Measurements from ENCODE around the gene WFIKKN1.
"Not testable (repeated sequence)": the region's sequence is repeated elsewhere in the genome, so short reads cannot be mapped to it uniquely, and the experiment has no call there.

WFIKKN1 gene

GRCh38 chr16:595942-596735 is 34.6 kb upstream of the WFIKKN1 start:
- no peak for DNase-seq

GRCh38 chr16:596736-597060 is 34.1 kb upstream of the WFIKKN1 start:
- DNase-seq: no peak

GRCh38 chr16:597655-598054 is 33.1 kb upstream of the WFIKKN1 start:
- DNase-seq: not testable (repeated sequence)

- DNase-seq: no peak
Measured at GRCh38 chr16:598823-599739, 31.7 kb upstream of the WFIKKN1 start.

- DNase-seq: no peak
Measured at GRCh38 chr16:600781-601180, 30.0 kb upstream of the WFIKKN1 start.

GRCh38 chr16:603933-604332 is 26.9 kb upstream of the WFIKKN1 start:
- DNase-seq: no peak

GRCh38 chr16:606656-607307 is 24.0 kb upstream of the WFIKKN1 start:
- no peak for DNase-seq

GRCh38 chr16:608019-608418 is 22.8 kb upstream of the WFIKKN1 start:
- DNase-seq: no peak

GRCh38 chr16:609316-609715 is 21.5 kb upstream of the WFIKKN1 start:
- DNase-seq: no peak

- no peak for DNase-seq
Measured at GRCh38 chr16:609984-610383, 20.8 kb upstream of the WFIKKN1 start.

GRCh38 chr16:610513-611381 is 20.0 kb upstream of the WFIKKN1 start:
- DNase-seq: peak; percentile 34

GRCh38 chr16:615122-615521 is 15.7 kb upstream of the WFIKKN1 start:
- no peak for DNase-seq

GRCh38 chr16:616733-617586 is 13.8 kb upstream of the WFIKKN1 start:
- no peak for DNase-seq

GRCh38 chr16:617855-618254 is 12.9 kb upstream of the WFIKKN1 start:
- no peak for DNase-seq

- no peak for DNase-seq
Measured at GRCh38 chr16:619476-620100, 11.2 kb upstream of the WFIKKN1 start.

- DNase-seq: no peak
Measured at GRCh38 chr16:620700-621525, 9.9 kb upstream of the WFIKKN1 start.

GRCh38 chr16:621526-622105 is 9.2 kb upstream of the WFIKKN1 start:
- DNase-seq: no peak

GRCh38 chr16:622920-623280 is 7.9 kb upstream of the WFIKKN1 start:
- no peak for DNase-seq

- DNase-seq: no peak
Measured at GRCh38 chr16:624526-625070, 6.2 kb upstream of the WFIKKN1 start.
